ENCODE measurements around the gene KIF7. TPM values are rescaled to one million over a fixed set of nuclear protein-coding genes. Genes with fewer than 3 reads are reported as not detected.
"Not testable (repeated sequence)": the region's sequence is repeated elsewhere in the genome, so short reads cannot be mapped to it uniquely, and the experiment has no call there.

KIF7 gene
- total RNA-seq, 1 donor from 2014 or later = 11.2 TPM

DNA sequence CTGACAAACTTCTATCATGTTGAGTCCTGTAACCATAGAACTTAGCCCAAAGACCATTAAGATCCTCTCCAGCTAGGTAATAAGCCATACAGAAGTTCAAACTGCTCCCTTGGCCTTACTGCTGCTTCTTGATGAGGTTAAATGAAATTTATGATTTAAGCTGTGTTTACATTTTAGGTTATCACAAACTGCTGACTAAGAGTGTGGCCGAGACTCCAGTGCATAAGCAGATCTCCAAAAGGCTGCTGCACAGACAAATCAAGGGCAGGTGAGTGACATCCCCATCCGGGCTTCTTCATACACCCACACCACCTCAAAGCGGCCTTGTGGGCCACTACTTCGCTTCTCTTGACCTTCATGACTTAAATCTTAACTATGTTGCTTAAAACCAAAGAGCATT, 39.0 kb downstream of the KIF7 start:
- DNase-seq (ENCODE audit: low spot score) = no peak

DNA sequence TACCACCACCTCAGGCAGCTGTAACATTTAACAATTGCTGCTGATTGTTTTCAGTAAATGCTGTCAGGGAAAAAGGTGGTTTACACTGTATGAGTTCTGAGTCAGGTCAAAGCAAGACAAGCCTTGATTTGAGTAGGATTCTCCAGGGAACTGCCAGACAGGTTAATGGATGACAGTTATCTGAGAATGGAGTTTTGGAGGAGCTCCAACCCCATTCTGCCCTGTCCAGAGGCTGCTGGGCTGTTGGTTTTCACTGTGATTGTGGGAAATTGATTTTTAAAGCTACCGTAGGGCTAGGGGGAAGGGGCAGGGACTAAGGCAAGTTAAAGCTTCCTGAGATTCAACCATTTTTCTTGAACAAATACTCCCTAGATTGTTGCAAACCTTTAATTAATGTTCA, 40.1 kb downstream of the KIF7 start:
- DNase-seq (ENCODE audit: low spot score) = no peak

DNA sequence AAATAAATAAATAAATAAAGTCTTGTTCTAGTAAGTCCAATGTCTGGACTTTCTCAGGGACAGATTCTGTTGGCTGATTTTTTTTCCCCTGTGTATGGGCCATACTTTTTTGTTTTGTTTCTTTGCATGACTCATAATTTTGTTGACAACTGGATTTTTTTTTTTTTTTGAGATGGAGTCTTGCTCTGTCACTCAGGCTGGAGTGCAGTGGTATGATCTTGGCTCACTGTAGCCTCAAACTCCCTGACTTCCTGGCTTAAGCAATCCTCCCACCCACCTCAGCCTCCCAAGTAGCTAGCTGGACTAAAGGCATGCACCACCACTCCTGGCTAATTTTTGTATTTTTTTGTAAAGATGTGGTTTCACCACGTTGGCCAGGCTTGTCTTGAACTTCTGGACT, 41.1 kb downstream of the KIF7 start:
- DNase-seq (ENCODE audit: low spot score) = no peak

DNA sequence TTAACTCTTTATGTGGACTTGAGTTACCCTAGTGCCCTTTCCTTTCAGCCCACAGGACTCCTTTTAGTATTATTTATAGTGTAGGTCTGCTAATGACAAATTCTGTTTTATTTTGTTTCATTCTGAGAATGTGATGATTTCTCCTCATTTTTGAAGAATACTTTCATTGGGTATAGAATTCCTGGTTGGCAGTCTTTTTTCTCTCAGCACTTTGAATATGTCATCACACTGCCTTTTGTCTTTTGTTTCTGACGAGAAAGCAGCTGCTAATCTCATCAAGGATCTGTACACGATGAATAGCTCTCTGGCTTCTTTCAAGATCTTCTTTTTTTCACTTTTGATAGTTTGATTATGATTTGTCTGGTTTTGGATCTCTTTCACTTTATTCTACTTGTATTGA, 42.2 kb downstream of the KIF7 start:
- DNase-seq (ENCODE audit: low spot score) = no peak

DNA sequence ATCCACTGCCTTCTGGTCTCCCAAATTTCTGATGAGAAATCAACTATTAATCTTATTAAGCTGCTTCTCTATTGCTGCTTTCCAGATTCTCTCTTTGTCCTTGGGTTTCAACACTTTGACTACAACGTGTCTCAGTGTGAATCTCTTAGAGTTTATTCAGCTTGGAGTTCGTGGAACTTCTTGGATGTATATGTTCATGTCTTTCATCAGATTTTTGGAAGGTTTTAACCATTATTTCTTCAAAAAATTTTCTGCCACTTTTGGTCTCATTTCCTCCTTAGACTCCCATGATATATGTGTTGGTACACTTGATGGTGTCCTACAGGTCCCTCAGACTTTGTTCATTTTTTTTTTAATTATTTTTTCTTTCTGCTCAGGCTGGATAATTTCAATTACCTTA, 44.0 kb downstream of the KIF7 start:
- DNase-seq (ENCODE audit: low spot score) = no peak

DNA sequence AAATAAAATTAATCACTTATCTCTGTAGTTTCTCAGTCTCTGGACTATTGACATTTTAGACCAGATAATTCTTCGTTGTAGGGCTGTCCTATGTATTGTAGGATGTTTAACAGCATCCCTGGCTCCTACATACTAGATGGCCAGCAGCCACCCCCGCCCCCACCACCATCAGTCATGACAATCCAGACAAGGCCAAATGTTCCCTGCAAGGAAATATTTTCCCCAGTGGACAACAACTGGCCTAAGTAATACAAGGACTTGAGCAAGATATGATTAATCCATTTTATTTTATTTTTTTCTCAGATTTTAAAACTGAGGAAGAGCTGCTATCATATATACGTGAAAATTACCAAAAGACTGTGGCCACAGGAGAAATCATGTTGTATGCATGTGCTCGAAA, 56.2 kb downstream of the KIF7 start:
- no peak for DNase-seq (ENCODE audit: low spot score)

DNA sequence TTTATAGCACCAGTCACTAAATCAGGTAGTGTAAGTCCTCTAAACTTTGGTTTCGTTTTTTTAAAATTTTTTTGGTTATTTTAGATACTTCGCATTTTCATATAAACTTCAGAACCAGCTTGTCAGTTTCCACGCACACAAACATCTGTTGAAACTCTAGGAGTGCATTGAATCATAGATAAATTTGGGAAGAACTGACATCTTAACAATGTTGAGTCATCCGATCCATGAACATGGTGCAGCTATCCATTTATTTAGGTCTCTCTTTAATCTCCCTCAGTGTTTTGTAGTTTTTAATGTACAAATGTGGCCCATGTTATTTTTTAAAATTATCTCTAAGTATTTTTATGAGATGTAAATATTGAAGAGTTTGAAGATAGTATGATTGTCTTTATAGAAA, 62.2 kb downstream of the KIF7 start:
- DNase-seq (ENCODE audit: low spot score) = no peak

DNA sequence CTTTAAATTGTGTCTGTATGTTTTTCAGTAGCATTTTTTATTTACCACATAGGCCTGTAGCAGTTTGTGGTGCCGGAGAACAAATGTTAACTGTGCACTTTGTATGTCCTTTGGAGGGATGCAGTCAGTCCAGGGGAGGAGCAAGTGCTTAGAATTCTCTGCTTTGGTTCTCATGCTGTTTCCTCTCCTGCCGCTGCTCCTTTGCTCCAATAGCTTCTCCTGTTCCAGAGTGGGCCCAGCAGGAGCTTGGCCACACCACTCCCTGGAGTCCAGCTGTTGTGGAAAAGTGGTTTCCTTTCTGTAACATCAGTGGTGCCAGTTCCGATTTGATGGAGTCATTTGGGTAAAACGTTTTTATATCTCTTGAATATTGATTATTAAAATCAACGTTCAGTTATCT, 63.4 kb downstream of the KIF7 start:
- no peak for DNase-seq (ENCODE audit: low spot score)

DNA sequence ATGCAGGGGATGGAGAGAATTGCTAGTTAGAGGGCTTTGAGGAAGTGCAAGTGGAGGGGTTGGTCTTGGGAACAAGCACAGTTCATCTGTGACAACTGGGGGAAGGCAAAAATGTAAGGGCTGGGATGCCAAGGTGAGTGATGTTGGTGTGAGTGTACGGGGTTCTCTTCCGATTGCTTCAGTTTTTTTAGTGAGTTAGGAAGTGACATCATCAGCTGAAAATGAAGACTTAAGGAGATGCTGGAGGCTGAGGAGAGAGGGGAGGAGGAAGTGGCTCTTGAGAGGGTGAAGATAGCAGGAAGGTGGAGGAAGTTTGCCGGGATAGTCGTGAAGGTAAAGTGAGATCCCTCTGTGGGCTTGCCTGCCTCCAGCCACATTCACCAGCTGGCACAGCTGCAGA, 67.3 kb downstream of the KIF7 start:
- no peak for DNase-seq (ENCODE audit: low spot score)

DNA sequence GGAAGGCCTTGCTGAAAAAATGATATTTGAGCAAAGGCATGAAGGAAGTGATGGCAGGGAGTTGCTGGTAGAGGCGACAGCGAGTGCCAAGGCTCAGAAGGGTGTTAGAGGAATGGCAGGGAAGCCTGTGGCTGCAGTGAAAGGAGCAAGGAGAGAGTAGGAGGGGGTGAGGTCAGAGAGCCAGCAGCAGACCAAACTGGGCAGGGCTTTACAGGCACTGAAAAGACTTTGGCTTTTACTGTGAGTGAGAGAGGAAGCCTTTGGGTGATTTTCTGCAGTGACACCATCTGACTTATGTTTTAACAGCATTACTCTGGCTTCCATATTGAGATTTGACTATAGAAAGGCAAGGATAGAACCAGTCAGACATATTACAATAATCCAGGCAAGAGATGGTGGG, 68.6 kb downstream of the KIF7 start:
- no peak for DNase-seq (ENCODE audit: low spot score)

DNA sequence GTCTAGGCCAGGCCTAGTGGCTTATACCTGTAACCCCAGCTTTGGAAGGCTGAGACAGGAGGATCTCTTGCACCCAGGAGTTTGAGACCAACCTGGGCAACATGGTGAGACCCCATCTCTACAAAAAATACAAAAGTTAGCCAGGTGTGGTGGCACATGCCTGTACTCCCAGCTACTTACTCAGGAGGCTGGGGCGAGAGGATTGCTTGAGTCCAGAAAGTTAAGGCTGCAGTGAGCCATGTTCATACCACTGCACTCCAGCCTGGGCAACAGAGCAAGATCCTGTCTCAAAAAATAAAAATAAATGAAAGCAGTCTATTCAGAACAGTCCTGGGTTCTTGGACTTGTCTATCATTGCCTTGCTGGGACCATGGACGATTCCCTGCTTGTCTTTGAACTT, 74.5 kb downstream of the KIF7 start:
- DNase-seq (ENCODE audit: low spot score) = not testable (repeated sequence)

DNA sequence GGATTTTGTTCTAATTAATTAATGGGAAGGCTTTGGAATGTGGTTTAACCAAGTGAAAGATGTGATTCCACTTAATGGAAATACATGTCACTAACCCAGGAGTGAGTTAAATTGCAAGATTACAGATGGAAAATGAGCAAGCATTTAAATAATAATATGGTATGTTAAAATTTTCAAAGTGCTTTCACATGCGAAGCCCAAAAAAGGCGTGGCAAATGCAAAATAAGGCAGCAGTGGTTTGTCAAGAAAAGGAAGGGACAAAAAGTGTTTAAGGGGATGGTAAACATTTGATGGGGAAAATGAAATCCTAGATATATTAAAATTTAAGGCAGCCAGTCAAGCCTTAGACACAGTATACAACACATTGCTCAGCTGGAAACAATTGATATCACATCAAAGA, 77.1 kb downstream of the KIF7 start:
- DNase-seq (ENCODE audit: low spot score) = no peak

Other genes with a start within 250 kb of the KIF7 start
- gene RHCG, start 158.9 kb downstream of the KIF7 start, total RNA-seq = 1.1 TPM
- gene TICRR, start 80.0 kb downstream of the KIF7 start, total RNA-seq = 0.47 TPM
- gene PLIN1, start 23.9 kb upstream of the KIF7 start, total RNA-seq = 4.6 TPM
- gene PEX11A, start 35.3 kb upstream of the KIF7 start, total RNA-seq = 25.2 TPM
- gene WDR93, start 35.3 kb upstream of the KIF7 start, total RNA-seq = 0.68 TPM
- gene MESP1, start 95.8 kb upstream of the KIF7 start, total RNA-seq = 0.29 TPM
- gene MESP2, start 120.9 kb upstream of the KIF7 start, total RNA-seq = not detected
- gene ANPEP, start 159.4 kb upstream of the KIF7 start, total RNA-seq = 18.8 TPM
- gene AP3S2, start 238.5 kb upstream of the KIF7 start, total RNA-seq = 52.8 TPM